HEK293 (cell line): ENCODE results near the gene RTF2.

Experiments
- CTCF ChIA-PET: fragments of 350-600 bp; formaldehyde crosslinking; extraction: SDS; loops from one replicate; lab custom pipeline; 2021; ENCODE audit warnings: antibody characterized with exemption; lab: Yijun Ruan, JAX
- POLR2A ChIA-PET: fragments of 300-600 bp; formaldehyde crosslinking; extraction: SDS; loops from one replicate; lab custom pipeline; 2020; ENCODE audit warnings: antibody characterized with exemption, inconsistent platforms; lab: Yijun Ruan, JAX
- H3K27ac ChIP-seq: fragments of 200-500 bp; sonication (Bioruptor generic); 2 replicates; pipeline ENCODE4 v1.5.1; 2014; ENCODE audit warnings: low read depth, low read length, control low read depth, inconsistent platforms; ENCODE audit errors: extremely low read depth
- H3K36me3 ChIP-seq, 2 experiments: fragments of 200-500 bp in 1 of 2; sonication (Bioruptor generic) in 1 of 2; 1 replicate in 1 of 2; 2 replicates in 1 of 2; pipeline ENCODE4 v1.5.1; 2014 to 2017; ENCODE audit warnings: inconsistent platforms in 2 of 2, low read length in 2 of 2; ENCODE audit not compliant: control insufficient read depth in 2 of 2, insufficient read depth in 1 of 2
- H3K4me1 ChIP-seq: fragments of 200-500 bp; sonication (Bioruptor generic); 2 replicates; pipeline ENCODE4 v1.5.1; 2014; ENCODE audit warnings: mild to moderate bottlenecking, low read length, inconsistent platforms; ENCODE audit not compliant: control insufficient read depth, insufficient read depth
- H3K4me3 ChIP-seq: 2 replicates; pipeline ENCODE4 v1.5.1; 2011; ENCODE audit warnings: low read depth, mild to moderate bottlenecking, control low read depth, low read length, moderate library complexity
- H3K9me3 ChIP-seq: fragments of 200-500 bp; sonication (Bioruptor generic); 2 replicates; pipeline ENCODE4 v1.5.1; 2014; ENCODE audit warnings: low read depth, low read length, inconsistent platforms; ENCODE audit not compliant: control insufficient read depth, insufficient read depth
- GLI2 ChIP-seq: fragments of 450-650 bp; formaldehyde crosslinking; IDR thresholded peaks from 2 replicates; pipeline ENCODE4; 2017; ENCODE audit warnings: missing biosample characterization, missing genetic modification characterization, low read depth, borderline replicate concordance
- HOXD13 ChIP-seq: sonication (generic); formaldehyde crosslinking; IDR thresholded peaks from 2 replicates; pipeline ENCODE4 v1.8.0; 2022; ENCODE audit warnings: missing genetic modification reagents, borderline replicate concordance
- SCRT2 ChIP-seq: fragments of 450-650 bp; formaldehyde crosslinking; IDR thresholded peaks from 2 replicates; pipeline ENCODE4 v1.5.1; 2016; ENCODE audit warnings: missing biosample characterization, missing genetic modification characterization
- SP2 ChIP-seq: fragments of 450-650 bp; formaldehyde crosslinking; IDR thresholded peaks from 2 replicates; pipeline ENCODE4 v1.5.1; 2016; ENCODE audit warnings: missing biosample characterization, missing genetic modification characterization
- SP3 ChIP-seq: fragments of 450-650 bp; formaldehyde crosslinking; IDR thresholded peaks from 2 replicates; pipeline ENCODE4 v1.5.1; 2016; ENCODE audit warnings: missing biosample characterization, missing genetic modification characterization
- ZBTB21 ChIP-seq: fragments of 450-650 bp; formaldehyde crosslinking; IDR thresholded peaks from 2 replicates; pipeline ENCODE4 v1.5.1; 2017; ENCODE audit warnings: missing biosample characterization, missing genetic modification characterization
- ZBTB6 ChIP-seq: fragments of 450-650 bp; formaldehyde crosslinking; IDR thresholded peaks from 2 replicates; pipeline ENCODE4 v1.5.1; 2017; ENCODE audit warnings: missing biosample characterization, missing genetic modification characterization
- ZFP37 ChIP-seq: fragments of 450-650 bp; formaldehyde crosslinking; IDR thresholded peaks from 2 replicates; pipeline ENCODE4 v1.5.1; 2016; ENCODE audit warnings: missing biosample characterization, missing genetic modification characterization
- ZNF174 ChIP-seq: fragments of 450-650 bp; formaldehyde crosslinking; IDR thresholded peaks from 2 replicates; pipeline ENCODE4 v1.5.0; 2017; ENCODE audit warnings: missing biosample characterization, mild to moderate bottlenecking, missing genetic modification characterization
- ZNF354C ChIP-seq: fragments of 450-650 bp; formaldehyde crosslinking; IDR thresholded peaks from 2 replicates; pipeline ENCODE4 v1.5.1; 2016; ENCODE audit warnings: missing biosample characterization, missing genetic modification characterization, low read depth, borderline replicate concordance
- ZNF560 ChIP-seq: fragments of 450-650 bp; formaldehyde crosslinking; IDR thresholded peaks from 2 replicates; pipeline ENCODE4 v1.5.1; 2017; ENCODE audit warnings: missing biosample characterization, missing genetic modification characterization, borderline replicate concordance
- ZNF645 ChIP-seq: fragments of 450-650 bp; formaldehyde crosslinking; IDR thresholded peaks from 2 replicates; pipeline ENCODE4; 2016; ENCODE audit warnings: missing biosample characterization, missing genetic modification characterization
- TF ChIP-seq, protein P1 (sequence below): fragments of 450-650 bp; formaldehyde crosslinking; IDR thresholded peaks from 2 replicates; pipeline ENCODE4 v1.5.1; 2016; ENCODE audit warnings: missing biosample characterization, missing genetic modification characterization
- TF ChIP-seq, protein P2 (sequence below): fragments of 450-650 bp; formaldehyde crosslinking; IDR thresholded peaks from 2 replicates; pipeline ENCODE4 v1.5.1; 2016; ENCODE audit warnings: missing biosample characterization, missing genetic modification characterization
- TF ChIP-seq, protein P3 (sequence below): fragments of 450-650 bp; formaldehyde crosslinking; IDR thresholded peaks from 2 replicates; pipeline ENCODE4 v1.5.1; 2016; ENCODE audit warnings: missing biosample characterization, missing genetic modification characterization, borderline replicate concordance

Gene RTF2

DNA sequence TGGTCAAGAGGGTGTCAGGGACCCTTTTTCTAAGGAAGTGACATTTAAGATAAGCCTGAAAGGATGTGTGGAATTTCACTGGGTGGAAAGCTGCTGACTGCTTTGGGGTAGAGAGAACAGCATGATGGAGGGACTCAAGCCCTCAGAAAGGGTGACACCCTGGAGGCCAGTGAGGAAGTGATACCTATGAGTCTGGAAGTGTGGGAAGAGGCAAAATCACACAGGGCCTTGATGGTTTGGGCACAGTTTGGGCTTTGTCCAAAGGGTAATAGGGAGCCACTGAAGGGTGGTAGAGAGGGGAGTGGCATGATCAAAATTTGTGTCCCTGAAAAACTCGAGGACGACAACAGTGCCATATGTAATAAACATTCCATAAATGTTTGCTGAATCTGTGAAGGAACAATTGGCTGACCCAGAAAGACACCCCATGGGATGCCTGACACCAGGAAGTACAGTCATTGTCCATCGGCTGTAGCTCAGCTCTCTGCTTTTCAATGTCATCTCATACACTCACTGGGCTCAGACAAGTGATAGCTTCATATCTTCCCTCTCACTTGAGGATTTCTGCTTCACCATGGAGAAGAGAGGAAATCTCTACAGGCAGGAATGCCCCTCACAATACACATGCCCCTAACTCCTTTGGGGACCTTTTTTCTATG, 35.1 kb upstream of the RTF2 start:
- no peaks in the 10 kb centered on the region for H3K9me3 ChIP-seq
- H3K27ac ChIP-seq: no peak overlapping the region
- ChIA-PET CTCF (no interaction called here), POLR2A (no interaction called here)
- no peaks in the 10 kb centered on the region for H3K4me1 ChIP-seq
- TF ChIP-seq HOXD13 (no peak), ZNF354C (tag by site-specific recombination) (no peak), SCRT2 (no peak), SP3 (tag by site-specific recombination) (no peak), SP2 (no peak), GLI2 (no peak), ZFP37 (tag by site-specific recombination) (no peak), ZNF645 (tag by site-specific recombination) (no peak), ZNF560 (tag by site-specific recombination) (no peak), ZBTB6 (tag by site-specific recombination) (no peak), ZBTB21 (tag by site-specific recombination) (no peak), ZNF174 (tag by site-specific recombination) (no peak)
- TF ChIP-seq, protein P1, sequence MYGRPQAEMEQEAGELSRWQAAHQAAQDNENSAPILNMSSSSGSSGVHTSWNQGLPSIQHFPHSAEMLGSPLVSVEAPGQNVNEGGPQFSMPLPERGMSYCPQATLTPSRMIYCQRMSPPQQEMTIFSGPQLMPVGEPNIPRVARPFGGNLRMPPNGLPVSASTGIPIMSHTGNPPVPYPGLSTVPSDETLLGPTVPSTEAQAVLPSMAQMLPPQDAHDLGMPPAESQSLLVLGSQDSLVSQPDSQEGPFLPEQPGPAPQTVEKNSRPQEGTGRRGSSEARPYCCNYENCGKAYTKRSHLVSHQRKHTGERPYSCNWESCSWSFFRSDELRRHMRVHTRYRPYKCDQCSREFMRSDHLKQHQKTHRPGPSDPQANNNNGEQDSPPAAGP (tag by site-specific recombination): no peak
- TF ChIP-seq, protein P2, sequence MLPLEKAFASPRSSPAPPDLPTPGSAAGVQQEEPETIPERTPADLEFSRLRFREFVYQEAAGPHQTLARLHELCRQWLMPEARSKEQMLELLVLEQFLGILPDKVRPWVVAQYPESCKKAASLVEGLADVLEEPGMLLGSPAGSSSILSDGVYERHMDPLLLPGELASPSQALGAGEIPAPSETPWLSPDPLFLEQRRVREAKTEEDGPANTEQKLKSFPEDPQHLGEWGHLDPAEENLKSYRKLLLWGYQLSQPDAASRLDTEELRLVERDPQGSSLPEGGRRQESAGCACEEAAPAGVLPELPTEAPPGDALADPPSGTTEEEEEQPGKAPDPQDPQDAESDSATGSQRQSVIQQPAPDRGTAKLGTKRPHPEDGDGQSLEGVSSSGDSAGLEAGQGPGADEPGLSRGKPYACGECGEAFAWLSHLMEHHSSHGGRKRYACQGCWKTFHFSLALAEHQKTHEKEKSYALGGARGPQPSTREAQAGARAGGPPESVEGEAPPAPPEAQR: no peak
- TF ChIP-seq, protein P3, sequence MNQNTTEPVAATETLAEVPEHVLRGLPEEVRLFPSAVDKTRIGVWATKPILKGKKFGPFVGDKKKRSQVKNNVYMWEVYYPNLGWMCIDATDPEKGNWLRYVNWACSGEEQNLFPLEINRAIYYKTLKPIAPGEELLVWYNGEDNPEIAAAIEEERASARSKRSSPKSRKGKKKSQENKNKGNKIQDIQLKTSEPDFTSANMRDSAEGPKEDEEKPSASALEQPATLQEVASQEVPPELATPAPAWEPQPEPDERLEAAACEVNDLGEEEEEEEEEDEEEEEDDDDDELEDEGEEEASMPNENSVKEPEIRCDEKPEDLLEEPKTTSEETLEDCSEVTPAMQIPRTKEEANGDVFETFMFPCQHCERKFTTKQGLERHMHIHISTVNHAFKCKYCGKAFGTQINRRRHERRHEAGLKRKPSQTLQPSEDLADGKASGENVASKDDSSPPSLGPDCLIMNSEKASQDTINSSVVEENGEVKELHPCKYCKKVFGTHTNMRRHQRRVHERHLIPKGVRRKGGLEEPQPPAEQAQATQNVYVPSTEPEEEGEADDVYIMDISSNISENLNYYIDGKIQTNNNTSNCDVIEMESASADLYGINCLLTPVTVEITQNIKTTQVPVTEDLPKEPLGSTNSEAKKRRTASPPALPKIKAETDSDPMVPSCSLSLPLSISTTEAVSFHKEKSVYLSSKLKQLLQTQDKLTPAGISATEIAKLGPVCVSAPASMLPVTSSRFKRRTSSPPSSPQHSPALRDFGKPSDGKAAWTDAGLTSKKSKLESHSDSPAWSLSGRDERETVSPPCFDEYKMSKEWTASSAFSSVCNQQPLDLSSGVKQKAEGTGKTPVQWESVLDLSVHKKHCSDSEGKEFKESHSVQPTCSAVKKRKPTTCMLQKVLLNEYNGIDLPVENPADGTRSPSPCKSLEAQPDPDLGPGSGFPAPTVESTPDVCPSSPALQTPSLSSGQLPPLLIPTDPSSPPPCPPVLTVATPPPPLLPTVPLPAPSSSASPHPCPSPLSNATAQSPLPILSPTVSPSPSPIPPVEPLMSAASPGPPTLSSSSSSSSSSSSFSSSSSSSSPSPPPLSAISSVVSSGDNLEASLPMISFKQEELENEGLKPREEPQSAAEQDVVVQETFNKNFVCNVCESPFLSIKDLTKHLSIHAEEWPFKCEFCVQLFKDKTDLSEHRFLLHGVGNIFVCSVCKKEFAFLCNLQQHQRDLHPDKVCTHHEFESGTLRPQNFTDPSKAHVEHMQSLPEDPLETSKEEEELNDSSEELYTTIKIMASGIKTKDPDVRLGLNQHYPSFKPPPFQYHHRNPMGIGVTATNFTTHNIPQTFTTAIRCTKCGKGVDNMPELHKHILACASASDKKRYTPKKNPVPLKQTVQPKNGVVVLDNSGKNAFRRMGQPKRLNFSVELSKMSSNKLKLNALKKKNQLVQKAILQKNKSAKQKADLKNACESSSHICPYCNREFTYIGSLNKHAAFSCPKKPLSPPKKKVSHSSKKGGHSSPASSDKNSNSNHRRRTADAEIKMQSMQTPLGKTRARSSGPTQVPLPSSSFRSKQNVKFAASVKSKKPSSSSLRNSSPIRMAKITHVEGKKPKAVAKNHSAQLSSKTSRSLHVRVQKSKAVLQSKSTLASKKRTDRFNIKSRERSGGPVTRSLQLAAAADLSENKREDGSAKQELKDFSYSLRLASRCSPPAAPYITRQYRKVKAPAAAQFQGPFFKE (tag by site-specific recombination): no peak
- H3K36me3 ChIP-seq: no peaks in the 10 kb centered on the region
- H3K4me3 ChIP-seq: no peak overlapping the region
